DOHH2 (cell line): ENCODE measurements around the gene MAPKBP1.

Source experiments
- CTCF ChIP-seq: fragments of 200-600 bp; sonication (generic); IDR thresholded peaks from one replicate; pipeline ENCODE4 v1.5.1; 2014; ENCODE audit warnings: antibody characterized with exemption, mild to moderate bottlenecking, low read depth, low read length; ENCODE audit not compliant: poor library complexity, severe bottlenecking
- EZH2phosphoT487 ChIP-seq: fragments of 200-600 bp; sonication (generic); IDR thresholded peaks from 2 replicates; pipeline ENCODE4 v1.6.1; 2017; ENCODE audit warnings: borderline replicate concordance, mild to moderate bottlenecking, antibody characterized with exemption, low read length, moderate library complexity, mixed read lengths

- TF ChIP-seq CTCF (no peak), EZH2phosphoT487 (no peak)
These were observed 59.8 kb downstream of the MAPKBP1 start for GRCh38 chr15:41834096-41834495.
